GM12801 (cell line): ENCODE data around the gene SNX22.

Source experiments
- TF ChIP-seq, protein P1 (sequence below): IDR thresholded peaks from one replicate; pipeline ENCODE4 v1.5.1; 2011; ENCODE audit warnings: control low read depth; ENCODE audit not compliant: insufficient read length; ENCODE audit errors: extremely low read depth

The SNX22 gene

GRCh38 chr15:64138331-64138941, 13.1 kb upstream of the SNX22 start:
- TF ChIP-seq, protein P1, sequence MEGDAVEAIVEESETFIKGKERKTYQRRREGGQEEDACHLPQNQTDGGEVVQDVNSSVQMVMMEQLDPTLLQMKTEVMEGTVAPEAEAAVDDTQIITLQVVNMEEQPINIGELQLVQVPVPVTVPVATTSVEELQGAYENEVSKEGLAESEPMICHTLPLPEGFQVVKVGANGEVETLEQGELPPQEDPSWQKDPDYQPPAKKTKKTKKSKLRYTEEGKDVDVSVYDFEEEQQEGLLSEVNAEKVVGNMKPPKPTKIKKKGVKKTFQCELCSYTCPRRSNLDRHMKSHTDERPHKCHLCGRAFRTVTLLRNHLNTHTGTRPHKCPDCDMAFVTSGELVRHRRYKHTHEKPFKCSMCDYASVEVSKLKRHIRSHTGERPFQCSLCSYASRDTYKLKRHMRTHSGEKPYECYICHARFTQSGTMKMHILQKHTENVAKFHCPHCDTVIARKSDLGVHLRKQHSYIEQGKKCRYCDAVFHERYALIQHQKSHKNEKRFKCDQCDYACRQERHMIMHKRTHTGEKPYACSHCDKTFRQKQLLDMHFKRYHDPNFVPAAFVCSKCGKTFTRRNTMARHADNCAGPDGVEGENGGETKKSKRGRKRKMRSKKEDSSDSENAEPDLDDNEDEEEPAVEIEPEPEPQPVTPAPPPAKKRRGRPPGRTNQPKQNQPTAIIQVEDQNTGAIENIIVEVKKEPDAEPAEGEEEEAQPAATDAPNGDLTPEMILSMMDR, result no peak

- TF ChIP-seq, protein P1, result no peak
These were observed 9.6 kb upstream of the SNX22 start for GRCh38 chr15:64141798-64142512.

GRCh38 chr15:64143276-64143675, 8.3 kb upstream of the SNX22 start:
- TF ChIP-seq, protein P1, result no peak

- TF ChIP-seq, protein P1, result no peak
These were observed 7.4 kb upstream of the SNX22 start for GRCh38 chr15:64144192-64144564.

- TF ChIP-seq, protein P1, result no peak
These were observed 6.8 kb upstream of the SNX22 start for GRCh38 chr15:64144565-64145281.

DNA sequence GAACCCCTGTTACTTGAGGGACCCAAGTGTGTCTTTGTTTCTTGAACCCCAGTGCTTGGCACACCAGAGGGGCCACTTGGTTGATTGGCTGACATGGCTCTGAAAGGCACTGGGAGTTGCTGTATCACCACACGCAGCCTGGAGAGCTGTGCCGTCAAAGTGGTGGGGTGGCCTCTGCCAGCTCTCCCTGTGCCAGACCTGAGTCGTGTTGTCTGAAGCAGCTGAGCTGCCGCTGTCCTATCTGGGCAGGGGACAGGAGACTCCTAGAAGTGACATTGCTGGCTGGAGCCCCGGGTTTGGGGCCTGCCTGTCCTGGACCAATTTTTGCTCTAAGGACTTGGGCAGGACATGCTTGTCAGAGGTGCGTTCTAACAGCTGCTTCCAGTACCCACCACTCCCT, 5.5 kb upstream of the SNX22 start:
- TF ChIP-seq, protein P1, result no peak

DNA sequence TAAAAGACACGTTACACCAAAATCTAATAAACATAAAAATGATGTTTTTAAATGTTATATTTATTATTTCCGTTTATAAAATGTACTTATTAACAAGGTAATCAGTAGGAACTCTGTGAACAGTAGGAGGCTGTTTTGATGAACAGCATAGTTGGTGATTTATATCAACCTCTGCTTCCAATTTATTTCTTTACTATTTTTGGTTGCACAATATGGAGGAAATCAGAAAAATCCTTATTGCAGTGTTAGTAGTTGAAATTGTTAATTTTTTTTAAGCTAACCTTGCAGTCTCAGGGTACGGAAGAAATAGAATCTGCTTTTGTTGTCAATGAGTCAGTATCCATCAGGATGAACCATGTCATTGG, 5.0 kb upstream of the SNX22 start:
- TF ChIP-seq, protein P1, result no peak
